Stimulated activated CD4-positive, alpha-beta T cell treated with anti-CD3 and anti-CD28 coated beads, Interleukin-15, amount 100 ng/mL, for 1 hour (primary cell): ENCODE data around the gene STEAP1B.

Experiments
- DNase-seq, 2 donors: peaks; one replicate each; pipeline ENCODE4 v3.0.0-alpha.2; 2020; ENCODE audit warnings: low read depth in 1 of 2, low spot score in 1 of 2

Gene STEAP1B

GRCh38 chr7:22403344-22403743, 96.6 kb downstream of the STEAP1B start:
- DNase-seq, result no peak

- DNase-seq, result no peak
Observed at GRCh38 chr7:22402250-22402649, 97.7 kb downstream of the STEAP1B start.

GRCh38 chr7:22400936-22401553, 98.9 kb downstream of the STEAP1B start:
- no peak for DNase-seq

GRCh38 chr7:22400150-22400814, 99.7 kb downstream of the STEAP1B start:
- no peak for DNase-seq

GRCh38 chr7:22399546-22399945, 100.4 kb downstream of the STEAP1B start:
- no peak for DNase-seq

- no peak for DNase-seq
Observed at GRCh38 chr7:22399091-22399490, 100.9 kb downstream of the STEAP1B start.

GRCh38 chr7:22397981-22398380, 102.0 kb downstream of the STEAP1B start:
- no peak for DNase-seq

GRCh38 chr7:22395222-22395621, 104.8 kb downstream of the STEAP1B start:
- no peak for DNase-seq

- no peak for DNase-seq
Observed at GRCh38 chr7:22394739-22395138, 105.2 kb downstream of the STEAP1B start.

GRCh38 chr7:22393913-22394729, 105.9 kb downstream of the STEAP1B start:
- DNase-seq, result no peak

GRCh38 chr7:22390516-22390915, 109.5 kb downstream of the STEAP1B start:
- DNase-seq, result no peak

GRCh38 chr7:22389892-22390291, 110.1 kb downstream of the STEAP1B start:
- DNase-seq, result no peak

GRCh38 chr7:22387583-22387982, 112.4 kb downstream of the STEAP1B start:
- no peak for DNase-seq

GRCh38 chr7:22386865-22387264, 113.1 kb downstream of the STEAP1B start:
- no peak for DNase-seq

GRCh38 chr7:22386206-22386858, 113.7 kb downstream of the STEAP1B start:
- no peak for DNase-seq

GRCh38 chr7:22385326-22385725, 114.7 kb downstream of the STEAP1B start:
- DNase-seq, result no peak

GRCh38 chr7:22380333-22380732, 119.7 kb downstream of the STEAP1B start:
- no peak for DNase-seq

- DNase-seq, result no peak
Observed at GRCh38 chr7:22378199-22378980, 121.6 kb downstream of the STEAP1B start.

GRCh38 chr7:22377703-22378102, 122.3 kb downstream of the STEAP1B start:
- DNase-seq, result no peak

GRCh38 chr7:22375359-22376048, 124.5 kb downstream of the STEAP1B start:
- DNase-seq, result no peak
